DMS53 treated with DMSO at 0.1 percent for 48 hours (cell line): Measurements from ENCODE around the gene TOX4.
"Not testable (repeated sequence)": the region's sequence is repeated elsewhere in the genome, so short reads cannot be mapped to it uniquely, and the experiment has no call there.

Source experiments
- DNase-seq: peaks from one replicate; lab custom pipeline; 2025; ENCODE audit not compliant: unreplicated experiment; lab: John Stamatoyannopoulos, UW

The TOX4 gene

DNA sequence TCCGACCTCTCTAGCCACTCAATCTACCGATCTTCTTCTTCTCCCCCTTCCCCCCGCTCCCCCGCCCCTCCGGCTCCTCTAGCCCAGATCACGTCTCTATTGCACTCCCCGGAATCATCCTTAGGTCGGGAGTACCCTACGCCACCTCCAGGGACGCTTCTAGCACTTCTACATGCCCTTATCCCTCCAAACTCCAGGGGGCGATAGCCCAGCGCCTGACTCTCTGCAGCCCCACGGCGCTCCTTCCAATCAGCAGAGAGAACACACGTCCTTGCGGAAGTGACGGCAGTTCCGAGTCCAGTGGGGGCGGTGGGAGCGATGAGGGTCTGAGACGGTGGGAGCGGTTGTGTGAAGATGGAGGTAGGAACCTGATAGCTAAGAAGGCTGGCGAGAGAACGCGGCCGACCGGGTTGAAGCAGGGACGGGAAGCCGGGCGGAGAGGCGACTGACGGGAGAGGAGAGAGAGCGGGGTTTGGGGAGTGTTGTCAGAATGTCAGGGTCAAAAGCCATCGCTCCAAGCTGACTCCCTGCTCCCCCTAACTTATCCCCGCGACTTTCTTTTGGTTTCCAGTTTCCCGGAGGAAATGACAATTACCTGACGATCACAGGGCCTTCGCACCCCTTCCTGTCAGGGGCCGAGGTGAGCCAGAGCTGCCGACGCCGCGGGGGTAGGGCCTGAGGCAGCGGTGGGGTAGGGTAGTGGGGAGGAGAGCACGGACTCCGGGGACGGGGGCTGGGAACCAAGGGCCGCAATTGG lies at the start of gene TOX4, which contains the start of gene RAB2B:
Gene TOX4 (plus strand): TSS at position 271 of the 757 bp plus-strand sequence. CDS start 84 bp downstream, at position 355.
Gene RAB2B (minus strand): TSS at position 35 of the 757 bp plus-strand sequence. CDS start 87 bp downstream, outside the sequence.
- peak; percentile 72 for DNase-seq

DNA sequence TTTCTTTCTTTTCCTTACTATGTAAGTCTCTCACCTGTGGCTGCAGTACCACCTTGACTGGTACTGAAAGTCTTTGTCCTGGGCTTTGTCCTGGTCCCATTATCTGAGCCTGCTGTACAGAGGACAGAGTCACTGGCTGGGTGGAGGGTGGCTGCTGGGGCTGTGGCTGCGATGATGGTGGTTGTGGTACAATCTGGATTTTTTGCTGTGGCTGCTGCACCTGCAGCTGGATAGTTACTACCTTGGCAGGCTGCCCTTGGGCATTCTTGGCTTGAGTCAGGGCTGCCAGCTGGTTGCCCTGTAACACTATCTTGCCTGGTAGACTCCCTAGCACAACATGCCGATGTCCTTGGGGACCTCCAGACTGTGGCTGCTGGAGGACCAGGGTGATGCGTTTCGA lies 48.1 kb upstream of the TOX4 start:
- DNase-seq: no peak

DNA sequence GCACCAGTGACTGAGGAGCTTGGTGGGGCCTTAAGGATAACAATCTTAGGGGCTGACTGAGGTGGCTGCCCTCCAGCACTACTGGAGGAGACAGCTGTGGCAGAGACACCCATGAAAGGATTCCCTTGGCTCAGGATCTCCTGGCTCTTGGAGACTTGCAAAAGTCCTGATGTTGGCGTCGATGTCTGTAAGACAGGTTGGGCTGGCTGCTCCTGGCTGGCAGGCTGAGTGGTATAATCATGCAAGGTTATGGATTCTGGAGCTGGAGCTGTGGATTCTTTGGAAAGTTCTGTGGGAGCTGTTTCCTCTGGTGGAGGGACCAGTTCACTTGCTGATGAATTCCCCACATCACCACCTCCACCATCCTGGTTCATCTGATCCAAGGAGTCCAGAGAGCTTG lies 45.9 kb upstream of the TOX4 start:
- no peak for DNase-seq

DNA sequence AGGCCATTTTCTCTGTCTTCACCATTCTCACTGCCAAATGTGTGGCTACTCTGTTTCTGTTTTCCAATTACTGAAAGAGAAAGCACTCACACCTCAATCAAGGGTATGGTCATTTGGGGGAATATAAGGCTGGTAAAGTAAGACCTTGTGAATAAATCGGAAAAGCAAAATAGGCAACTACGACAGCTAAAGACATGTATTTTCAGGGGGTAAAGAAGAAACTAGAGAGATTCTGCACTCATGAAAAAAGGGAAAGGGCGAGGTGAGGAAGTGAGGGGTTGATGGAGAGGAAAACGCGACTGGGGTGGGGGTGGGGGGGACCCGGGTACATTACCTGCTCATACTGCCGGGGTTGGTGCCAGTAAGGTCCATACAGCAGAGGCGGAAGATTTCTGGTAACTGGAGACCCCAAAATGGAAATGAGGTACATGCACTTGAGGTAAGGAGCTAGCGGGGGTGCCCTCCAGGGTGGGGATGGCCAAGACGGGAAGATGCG lies 40.4 kb upstream of the TOX4 start:
- no peak for DNase-seq

DNA sequence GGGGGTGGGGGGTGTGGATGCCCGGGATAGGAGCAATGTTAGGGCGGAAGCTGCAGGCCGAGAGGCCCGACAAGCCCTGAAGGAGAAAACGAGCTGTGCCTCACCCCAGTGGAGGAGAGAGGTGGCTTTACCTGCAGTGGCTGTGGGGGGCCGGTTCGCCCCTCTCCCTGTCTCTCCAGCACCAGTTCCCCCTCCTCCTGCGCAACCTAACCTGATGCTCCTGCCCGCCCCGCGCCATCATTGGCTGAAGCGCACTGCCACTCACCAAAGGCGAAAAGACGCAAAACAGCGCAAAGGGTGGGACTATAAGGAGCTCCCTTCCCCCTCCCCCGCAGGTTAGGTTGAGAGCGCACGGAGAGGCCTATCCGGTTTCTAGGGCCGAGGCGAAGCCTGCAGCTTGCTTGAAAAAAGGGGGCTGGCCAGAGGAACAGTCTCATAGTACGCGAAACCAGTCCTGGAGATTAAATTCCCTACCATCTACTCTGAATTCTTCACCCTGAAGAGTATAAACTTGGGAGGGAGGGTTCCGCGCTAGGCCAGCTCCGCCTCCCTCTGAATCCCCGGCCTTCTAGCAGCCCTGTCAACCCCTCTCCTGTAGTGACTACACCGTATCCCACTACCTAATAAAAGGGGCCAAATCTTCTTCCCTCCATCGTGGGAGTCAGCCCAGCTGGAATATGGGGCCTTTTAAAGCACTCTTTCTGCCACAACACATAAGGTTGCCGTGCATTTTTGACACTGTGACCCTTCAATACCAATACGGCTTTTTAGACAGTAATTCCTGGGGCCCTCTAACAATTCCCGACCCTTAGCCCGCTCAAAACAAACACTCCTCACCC lies 39.7 kb upstream of the TOX4 start:
- DNase-seq: peak; percentile 43

DNA sequence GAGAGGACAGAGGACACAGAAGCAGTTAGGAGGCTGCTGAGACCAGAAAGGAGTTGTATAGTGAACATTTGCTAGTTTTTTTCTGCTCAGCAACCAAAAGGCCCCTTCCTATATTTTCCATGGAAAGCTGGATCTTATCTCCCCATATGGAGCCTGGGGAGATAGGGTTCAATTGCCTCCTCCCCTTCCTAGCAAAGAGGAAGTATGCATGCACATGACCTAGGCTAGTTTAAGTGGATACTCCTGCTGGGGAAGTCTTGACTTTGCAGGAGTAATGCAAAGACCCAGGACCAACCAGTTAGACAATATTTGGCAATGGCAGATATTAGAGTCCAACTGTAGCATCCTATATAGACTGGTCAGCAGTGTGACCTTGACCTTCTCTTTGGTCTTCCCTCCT lies 36.1 kb upstream of the TOX4 start:
- no peak for DNase-seq

DNA sequence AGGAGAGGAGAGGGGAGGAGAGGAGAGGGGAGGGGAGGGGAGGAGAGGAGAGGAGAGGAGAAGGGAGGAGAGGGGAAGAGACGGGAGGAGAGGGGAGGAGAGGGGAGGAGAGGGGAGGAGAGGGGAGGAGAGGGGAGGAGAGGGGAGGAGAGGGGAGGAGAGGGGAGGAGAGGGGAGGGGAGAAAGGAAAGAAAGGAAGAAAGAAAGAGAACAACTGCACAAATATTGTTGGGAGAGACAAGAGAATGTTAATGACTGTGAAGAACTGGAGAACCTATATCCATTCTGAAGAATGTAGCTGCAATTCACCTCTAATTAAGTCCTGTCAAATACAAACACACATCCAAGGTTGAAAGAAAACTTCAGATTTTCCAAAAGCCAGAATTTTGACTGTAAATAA lies 34.3 kb upstream of the TOX4 start:
- DNase-seq: not testable (repeated sequence)

DNA sequence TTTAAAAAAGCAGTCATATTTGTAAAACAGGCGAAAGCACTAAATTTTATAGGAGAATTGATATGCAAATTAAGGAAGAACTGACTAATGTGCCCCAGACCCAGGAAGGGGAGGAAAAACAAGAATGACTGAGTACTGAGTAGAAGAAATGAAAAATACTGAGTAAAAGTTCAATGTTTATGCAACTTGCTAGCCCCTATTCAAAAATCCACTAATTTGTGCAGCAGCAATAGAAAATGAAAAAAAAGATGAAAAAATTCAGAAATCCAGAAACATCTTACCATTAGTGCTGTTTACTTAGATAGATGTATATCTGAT lies 27.1 kb upstream of the TOX4 start:
- DNase-seq: no peak

DNA sequence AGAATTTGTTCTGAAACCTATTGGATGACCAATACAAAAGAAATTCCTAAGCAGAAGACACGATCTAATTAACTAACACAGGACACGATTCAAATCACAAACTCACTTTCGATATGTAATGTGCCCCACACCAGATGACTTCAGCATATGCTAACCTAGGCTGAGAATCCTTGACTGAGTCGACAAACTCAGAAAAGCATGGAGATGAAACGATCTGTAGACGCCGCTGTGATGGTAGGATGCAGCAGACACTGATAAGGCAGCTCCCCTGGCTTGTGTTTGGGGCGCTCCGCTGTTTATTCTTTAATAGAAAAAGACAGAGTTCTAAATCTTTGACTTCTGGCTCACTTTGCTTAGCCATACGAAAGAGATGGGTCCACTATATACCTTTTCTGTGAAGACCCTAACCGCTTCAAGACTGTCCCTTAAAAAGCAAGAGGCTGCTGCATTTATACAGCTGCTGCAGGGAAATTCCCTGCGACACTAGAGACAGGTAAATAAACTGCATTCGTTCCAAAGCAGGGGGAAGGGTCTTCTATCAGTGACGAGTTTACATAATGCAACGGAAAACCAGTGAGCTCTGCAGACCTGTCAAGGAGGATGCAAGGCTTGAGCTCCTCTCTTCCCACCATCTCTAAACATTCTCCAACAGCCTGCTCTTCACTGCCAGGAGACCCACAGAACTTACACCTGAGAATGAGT lies 22.0 kb upstream of the TOX4 start:
- DNase-seq: no peak

DNA sequence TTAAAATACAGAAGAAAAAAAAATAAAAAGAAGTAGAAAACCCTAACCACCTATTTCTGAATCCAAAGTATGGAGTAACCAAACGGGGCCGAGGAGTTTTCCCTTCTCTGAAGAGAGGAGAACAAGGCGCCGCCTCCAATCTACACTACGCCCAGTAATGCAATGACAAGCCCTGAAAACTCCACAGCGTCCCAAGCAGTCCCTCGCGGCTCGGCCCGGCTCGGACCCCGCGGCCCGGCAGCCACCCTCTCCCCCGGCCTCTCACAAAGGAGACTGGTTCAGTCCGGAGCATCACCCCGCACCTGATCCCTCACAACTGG lies 21.4 kb upstream of the TOX4 start:
- no peak for DNase-seq

DNA sequence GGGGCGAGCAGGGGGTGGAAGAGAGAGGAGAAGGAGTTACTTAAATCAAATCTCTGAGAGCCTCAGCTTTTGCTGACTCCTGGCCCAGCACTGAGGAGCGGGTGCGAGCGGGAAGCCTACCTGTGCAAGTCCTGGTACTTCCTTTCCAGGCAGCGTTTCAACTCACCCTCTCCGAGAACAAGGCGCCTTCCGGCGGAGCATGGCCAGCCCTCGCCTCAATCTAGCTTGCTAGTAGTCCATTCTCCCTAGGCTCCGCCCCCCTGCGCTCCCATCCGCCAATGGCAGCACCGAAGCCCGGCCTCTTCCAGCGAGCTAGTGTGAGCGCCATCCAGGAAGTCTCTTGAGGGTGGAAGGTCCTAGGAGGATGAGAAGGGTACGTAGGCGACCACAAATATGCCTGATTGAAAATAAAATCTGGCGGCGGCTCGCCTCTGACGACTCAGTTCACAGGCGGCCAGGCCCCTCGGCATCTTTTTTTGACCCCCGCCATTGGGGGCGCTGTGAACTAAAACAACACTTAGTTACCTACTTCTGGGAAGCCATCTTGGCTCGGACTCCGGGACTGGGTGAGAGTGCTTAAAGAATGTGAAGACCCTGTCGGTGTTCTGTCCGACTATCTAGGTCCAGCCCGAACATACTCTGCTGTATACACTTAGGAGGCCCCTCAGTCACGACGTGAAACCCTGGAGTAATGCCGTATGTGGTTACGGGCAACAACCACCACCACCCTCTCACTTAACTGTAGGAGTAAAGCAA lies 20.9 kb upstream of the TOX4 start, which contains the start of gene CHD8:
Gene CHD8 (minus strand): TSS at position 212 of the 756 bp plus-strand sequence. CDS start 24,480 bp downstream, outside the sequence.
- peak; percentile 95 for DNase-seq

DNA sequence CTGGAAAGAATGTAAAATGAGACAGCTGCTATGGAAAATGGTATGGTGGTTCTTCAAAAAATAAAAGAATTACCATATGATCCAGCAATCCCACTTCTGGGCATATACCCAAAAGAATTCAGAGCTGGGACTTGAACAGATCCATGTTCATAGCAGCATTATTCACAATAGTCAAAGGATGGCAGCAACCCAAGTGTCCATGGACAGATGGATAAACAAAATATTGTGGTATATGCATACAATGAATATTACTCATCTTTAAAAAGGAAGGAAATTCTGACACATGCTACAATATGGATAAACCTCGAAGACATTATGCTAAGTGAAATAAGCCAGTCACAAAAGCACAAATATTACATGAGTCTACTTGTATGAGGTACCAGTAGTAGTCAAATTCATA lies 9.4 kb upstream of the TOX4 start:
- DNase-seq: no peak

DNA sequence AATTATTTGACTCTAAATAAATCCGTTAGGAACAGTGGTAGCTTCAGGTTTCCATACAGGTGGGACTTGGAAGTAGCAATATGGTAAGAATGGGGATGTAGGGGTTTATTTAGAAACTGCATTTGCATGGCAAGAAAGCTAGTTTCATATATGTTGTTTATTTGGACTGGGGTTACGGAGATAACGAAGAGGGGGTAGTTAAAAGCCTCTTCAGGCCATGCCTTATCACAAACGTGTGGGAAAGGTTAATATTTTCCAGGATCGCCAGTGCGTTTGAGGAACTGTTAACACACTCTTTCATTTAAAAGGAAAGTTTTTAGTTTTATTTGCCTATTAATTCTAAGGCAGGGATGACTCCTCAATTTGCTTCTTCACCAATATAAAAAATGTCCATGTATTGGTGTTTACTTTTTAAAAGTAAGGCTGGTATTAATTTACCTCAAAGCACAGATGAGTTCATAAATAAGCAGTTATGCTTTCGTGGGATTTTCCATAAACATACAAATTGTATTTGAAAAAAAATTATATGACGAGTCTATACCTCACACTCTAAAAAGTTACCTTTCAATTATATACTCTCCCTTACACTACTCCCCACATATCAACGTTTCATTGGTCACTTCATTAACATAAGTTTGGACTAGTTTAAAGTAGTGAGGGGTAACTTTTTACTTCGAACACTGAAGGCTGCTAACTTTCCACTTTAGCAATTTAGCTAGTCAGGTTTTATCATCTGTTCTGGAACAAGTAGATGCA lies 1.1 kb upstream of the TOX4 start:
- no peak for DNase-seq

DNA sequence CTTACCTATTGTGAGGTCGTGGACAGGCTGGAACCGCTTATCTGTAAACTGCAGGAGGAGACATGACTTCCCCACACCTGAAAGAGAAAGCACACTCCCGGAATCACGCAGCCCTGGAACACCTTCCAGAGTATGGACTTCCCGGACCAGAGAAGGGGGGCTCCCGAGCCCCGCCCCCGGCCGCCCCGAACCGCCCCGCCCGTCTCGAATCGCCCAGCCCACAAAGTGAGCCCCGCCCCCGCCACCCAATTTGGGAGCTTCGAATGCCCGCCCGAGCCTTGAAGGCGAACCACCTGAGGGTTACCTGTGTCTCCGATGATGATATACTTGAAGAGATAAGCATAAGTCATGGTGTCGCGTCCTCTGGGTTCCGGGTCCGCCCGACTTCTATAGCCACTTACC lies 471 bp upstream of the TOX4 start:
- peak; percentile 22 for DNase-seq

DNA sequence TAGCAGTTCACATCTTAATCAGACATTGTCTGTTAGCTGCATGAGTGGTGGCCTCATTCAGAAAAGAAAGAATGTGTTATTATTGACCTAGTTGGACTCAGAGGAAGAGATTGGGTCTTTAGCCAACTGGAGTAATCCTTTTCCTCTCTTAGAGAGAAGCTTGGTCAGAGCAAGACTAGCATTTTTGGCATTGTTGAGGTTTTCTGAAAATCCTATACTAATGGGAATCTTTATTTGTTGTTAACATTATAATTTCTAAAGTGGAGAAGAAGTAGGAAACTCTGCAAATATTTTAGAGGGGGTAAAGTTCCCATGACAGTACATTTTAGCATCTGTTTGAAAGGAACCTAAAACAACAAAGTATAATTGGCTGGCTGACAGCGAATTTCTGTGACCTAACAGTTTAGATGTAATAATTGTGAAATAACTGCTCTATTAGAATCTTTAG lies 9.7 kb downstream of the TOX4 start:
- no peak for DNase-seq

DNA sequence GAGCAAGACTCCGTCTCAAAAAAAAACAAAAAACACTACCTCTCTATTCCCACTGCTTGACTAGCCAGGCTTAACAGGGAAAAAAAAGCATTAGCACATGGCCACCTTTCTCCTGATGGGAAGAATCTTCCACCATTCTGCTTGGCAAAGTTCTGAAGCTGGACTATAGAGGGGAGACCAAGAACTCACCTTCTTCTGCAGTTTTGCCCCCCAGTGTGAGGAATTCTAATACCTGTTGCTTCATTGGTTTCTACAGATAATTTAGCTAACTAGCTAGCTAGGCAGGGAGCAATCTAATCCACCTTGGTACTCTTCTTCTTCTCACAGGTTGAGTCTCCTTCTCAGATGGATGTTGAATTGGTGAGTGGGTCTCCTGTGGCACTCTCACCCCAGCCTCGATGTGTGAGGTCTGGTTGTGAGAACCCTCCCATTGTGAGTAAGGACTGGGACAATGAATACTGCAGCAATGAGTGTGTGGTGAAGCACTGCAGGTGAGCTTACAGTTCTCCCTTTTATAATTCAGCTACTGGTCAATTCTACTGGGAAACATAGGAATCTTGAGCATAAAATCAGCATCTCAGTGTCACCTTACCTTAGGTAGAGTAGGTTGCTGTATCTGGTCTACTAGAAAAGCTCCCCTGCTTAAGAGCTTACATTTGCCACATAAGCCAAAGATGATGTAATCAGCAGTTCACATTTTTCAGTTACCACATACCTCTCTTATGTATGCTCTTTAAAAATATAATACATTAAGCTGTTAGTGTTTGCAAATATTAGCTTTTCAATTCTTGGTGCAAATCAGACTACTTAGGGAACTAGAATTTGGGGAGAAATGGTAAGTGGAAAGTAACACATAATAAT lies 18.1 kb downstream of the TOX4 start:
- no peak for DNase-seq

DNA sequence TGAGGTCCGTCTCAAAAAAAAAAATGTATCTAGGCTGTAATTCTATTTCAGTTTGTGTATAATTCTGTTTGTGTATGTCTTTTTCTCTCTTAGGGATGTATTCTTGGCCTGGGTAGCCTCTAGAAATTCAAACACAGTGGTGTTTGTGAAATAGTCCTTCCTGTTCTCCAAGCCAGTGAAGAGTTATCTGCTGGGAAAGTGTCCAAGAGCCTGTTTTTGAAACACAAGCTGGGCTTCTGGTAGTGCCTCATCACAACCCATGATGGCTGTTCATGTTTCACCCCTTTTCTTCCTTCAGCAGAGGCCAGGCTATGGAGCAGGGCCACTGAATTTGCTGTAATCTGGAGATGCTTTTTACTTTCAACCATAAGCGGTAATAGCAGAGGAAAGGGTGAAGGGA lies 19.5 kb downstream of the TOX4 start:
- DNase-seq: no peak

DNA sequence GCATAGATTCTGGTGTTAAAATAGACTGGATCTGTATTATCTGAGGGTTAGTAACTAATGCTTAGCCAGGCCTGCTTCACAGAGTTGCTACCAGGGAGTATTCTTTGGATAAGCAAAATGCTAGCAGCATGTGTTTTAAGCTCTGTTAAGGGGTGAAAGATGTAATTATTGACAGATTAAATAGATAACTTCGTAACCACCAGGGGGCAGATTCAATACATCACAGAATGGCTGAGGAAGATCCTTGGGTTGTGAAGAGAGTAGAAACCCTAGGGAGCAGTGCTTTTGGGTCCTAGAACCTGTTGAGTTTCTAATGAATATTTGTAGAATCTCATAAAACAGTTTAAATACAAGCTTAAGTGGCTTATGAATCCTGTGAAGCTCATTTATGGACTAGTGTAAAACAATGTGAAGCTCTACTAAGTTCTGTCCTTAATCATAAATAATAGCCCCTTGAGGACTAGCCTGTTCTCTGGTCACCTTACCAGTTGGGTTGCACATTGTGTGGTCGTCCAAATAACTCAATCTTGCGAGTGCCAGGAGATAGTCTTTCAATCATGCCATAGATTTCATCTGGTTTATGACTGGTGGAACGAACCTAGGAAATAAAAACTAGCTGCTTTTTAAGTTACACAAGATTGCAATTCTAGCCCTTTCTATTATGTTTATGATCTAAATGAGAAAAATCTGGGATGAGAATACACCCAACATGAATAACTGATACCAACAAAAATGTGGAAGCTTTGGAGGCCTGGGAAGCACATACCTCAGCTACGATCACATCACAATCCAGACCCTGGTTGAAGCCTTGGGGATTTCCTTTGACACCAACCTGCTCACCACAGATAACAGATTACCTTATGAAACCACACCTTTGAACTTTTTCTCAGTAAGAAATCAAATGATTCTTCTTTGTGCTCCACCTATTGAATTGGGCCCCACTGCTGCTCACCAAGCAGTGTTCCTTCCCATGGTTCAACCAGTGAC lies 21.8 kb downstream of the TOX4 start:
- peak; percentile 16 for DNase-seq
